ENCODE measurements around the gene LTK.

DNA sequence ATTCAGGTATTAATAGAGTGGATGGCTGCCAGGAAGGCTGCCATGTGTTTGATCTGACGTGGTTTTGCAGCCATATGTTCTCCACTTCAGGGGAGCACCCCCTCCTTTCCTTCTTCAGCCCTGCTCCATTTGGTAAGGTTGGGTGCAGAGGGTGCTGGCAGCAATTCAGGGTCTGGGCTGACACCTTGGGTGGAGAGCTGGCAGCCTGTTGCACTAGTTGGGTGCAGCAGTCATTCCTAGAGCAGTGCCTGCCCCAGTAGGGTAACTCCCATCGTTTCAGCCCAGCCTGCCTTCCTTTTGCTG, 46.9 kb upstream of the LTK start:
- TF ChIP-seq POLR2A (IDR thresholded peaks at IDR 0.05; ENCODE audit: low read depth, low read length) = no peak
- TF ChIP-seq TAF1 (IDR thresholded peaks at IDR 0.05; ENCODE audit: low read depth, low read length) = no peak
- no peak for TF ChIP-seq POLR2AphosphoS5 (IDR thresholded peaks at IDR 0.05; ENCODE audit: low read depth, low read length)
- TF ChIP-seq SPI1 (IDR thresholded peaks at IDR 0.05; ENCODE audit: low read depth, low read length) = no peak
- no peak for TF ChIP-seq POU2F2 (IDR thresholded peaks at IDR 0.05; ENCODE audit: low read depth, low read length)
- no peak for TF ChIP-seq PAX5 (IDR thresholded peaks at IDR 0.05; ENCODE audit: insufficient read depth, low read length, severe bottlenecking)

Measured in GM12891 (cell line).